Neural crest cell (in vitro differentiated cells): Measurements from ENCODE around the gene MBD5. TPM values are rescaled to one million over a fixed set of nuclear protein-coding genes. Genes with fewer than 3 reads are reported as not detected.

Experiments
- DNase-seq: peaks from one replicate; pipeline ENCODE4 v3.0.0; 2021; ENCODE audit warnings: low read depth, mixed read lengths, low spot score
- H3K27ac Mint-ChIP-seq: one replicate; pipeline ENCODE4 v1.8.0; 2021; ENCODE audit warnings: mild to moderate bottlenecking, mixed read lengths; ENCODE audit not compliant: unreplicated experiment
- H3K27me3 Mint-ChIP-seq: 2 replicates; pipeline ENCODE4 v1.8.0; 2021; ENCODE audit warnings: low read depth, mild to moderate bottlenecking, mixed read lengths
- H3K36me3 Mint-ChIP-seq: 2 replicates; pipeline ENCODE4 v1.8.0; 2021; ENCODE audit warnings: low read depth, mild to moderate bottlenecking, mixed read lengths
- H3K4me1 Mint-ChIP-seq: 2 replicates; pipeline ENCODE4 v1.8.0; 2021; ENCODE audit warnings: mixed read lengths
- H3K4me3 Mint-ChIP-seq: one replicate; pipeline ENCODE4 v1.8.0; 2021; ENCODE audit warnings: mild to moderate bottlenecking, mixed read lengths
- H3K9me3 Mint-ChIP-seq: 2 replicates; pipeline ENCODE4 v1.8.0; 2021; ENCODE audit warnings: mixed read lengths
- CTCF ChIP-seq: fragments of 200-600 bp; sonication (generic); conservative IDR thresholded peaks from 2 replicates; pipeline ENCODE4 v1.5.0; 2021; ENCODE audit warnings: antibody characterized with exemption, mild to moderate bottlenecking
- total RNA-seq: library from RNA; stranded (reverse); gene quantifications from 2 replicates; pipeline ENCODE4 v1.2.1, GENCODE V29; 2021

The MBD5 gene
- total RNA-seq, 1 donor from 2014 or later, result 51.1 TPM

DNA sequence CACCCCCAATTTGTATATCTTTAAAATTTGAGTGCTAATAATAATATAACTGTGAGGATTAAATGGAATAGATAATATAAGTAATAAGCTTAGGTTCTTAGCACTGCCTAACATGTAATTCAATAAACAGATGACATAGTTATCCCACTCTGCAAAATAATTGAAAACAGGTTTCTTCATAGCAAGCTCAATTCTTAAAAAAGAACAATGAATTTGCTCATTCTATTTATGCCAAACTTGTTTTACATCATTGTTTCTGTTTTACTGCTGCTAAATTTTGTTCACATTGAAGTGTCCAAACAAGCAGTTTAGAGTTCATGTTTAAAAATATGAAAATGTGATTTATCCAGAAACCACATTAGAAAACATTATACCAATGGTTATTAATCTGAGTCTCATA, 217.0 kb downstream of the MBD5 start:
- Mint-ChIP-seq H3K4me3 (no peak overlapping the region), H3K9me3 (peaks cover 21% of the 10 kb centered on the region), H3K4me1 (no peaks in the 10 kb centered on the region), H3K27me3 (no peaks in the 10 kb centered on the region), H3K27ac (no peak overlapping the region), H3K36me3 (peaks cover 36% of the 10 kb centered on the region)
- no peak for TF ChIP-seq CTCF
- DNase-seq, result no peak

DNA sequence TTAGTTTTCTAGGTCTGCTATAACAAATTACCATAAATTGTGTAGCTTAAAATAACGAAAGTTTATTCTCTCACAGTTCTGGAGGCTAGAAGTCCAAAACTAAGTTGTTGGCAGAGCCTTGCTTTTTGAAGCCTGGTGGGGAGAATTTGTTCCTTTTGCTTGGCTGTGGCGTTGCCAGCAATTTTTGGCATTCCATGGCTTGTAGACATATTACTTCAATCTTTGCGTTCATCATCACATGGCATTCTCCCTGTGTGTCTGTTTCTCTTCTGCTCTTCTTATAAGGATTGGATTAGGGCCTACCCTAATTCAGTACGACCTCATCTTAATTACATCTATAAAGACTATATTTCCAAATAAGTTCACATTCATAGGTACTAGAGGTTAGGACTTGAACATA, 217.7 kb downstream of the MBD5 start:
- H3K27ac Mint-ChIP-seq, result no peak overlapping the region
- H3K4me3 Mint-ChIP-seq, result no peak overlapping the region
- no peak for DNase-seq
- H3K4me1 Mint-ChIP-seq, result no peaks in the 10 kb centered on the region
- H3K36me3 Mint-ChIP-seq, result peaks cover 36% of the 10 kb centered on the region
- no peak for TF ChIP-seq CTCF
- no peaks in the 10 kb centered on the region for H3K27me3 Mint-ChIP-seq
- H3K9me3 Mint-ChIP-seq, result peaks cover 21% of the 10 kb centered on the region

- Mint-ChIP-seq H3K27ac (no peak overlapping the region), H3K36me3 (peaks cover 36% of the 10 kb centered on the region), H3K27me3 (no peaks in the 10 kb centered on the region), H3K9me3 (peaks cover 21% of the 10 kb centered on the region), H3K4me3 (no peak overlapping the region), H3K4me1 (no peaks in the 10 kb centered on the region)
- TF ChIP-seq CTCF, result no peak
- DNase-seq, result no peak
These were observed 219.9 kb downstream of the MBD5 start for GRCh38 chr2:148240838-148241237.

DNA sequence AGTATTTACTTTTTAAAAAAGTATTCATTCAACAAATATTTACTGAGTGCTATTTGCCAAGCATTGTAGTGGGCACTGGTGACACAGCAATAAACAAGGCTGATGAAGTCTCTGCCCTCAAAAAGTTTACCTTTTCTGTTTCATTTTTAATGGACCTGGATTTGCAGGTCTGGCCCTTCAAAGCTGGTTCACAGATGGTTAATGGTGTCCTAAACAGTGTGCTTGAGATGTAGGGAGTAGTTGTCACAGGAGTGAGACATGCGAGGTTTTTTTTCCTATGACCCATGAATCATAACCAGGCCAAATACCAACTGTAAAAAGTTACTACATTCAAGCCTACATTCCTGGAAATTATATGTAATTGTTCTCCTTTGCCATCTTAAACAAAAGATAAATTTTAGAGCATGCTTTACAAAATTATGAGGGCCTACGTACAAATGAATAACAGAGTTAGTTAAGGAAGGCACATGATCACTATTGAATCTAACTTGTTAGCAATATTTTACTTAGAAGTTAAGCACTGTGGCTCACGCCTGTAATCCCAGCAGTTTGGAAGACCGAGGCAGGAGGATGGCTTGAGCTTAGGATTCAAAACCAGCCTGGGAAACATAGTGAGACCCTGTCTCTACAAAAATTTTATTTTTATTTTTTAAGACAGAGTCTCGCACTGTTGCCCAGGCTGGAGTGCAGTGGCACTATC, 223.9 kb downstream of the MBD5 start:
- Mint-ChIP-seq H3K9me3 (peaks cover 11% of the 10 kb centered on the region), H3K27ac (no peak overlapping the region), H3K27me3 (no peaks in the 10 kb centered on the region), H3K36me3 (peaks cover 14% of the 10 kb centered on the region), H3K4me3 (no peak overlapping the region), H3K4me1 (no peaks in the 10 kb centered on the region)
- DNase-seq, result no peak
- no peak for TF ChIP-seq CTCF

GRCh38 chr2:148251993-148252392, 231.1 kb downstream of the MBD5 start:
- no peak for TF ChIP-seq CTCF
- DNase-seq, result no peak
- peaks cover 8% of the 10 kb centered on the region for H3K9me3 Mint-ChIP-seq
- H3K27ac Mint-ChIP-seq, result no peak overlapping the region
- no peaks in the 10 kb centered on the region for H3K4me1 Mint-ChIP-seq
- peaks cover 36% of the 10 kb centered on the region for H3K36me3 Mint-ChIP-seq
- H3K27me3 Mint-ChIP-seq, result no peaks in the 10 kb centered on the region
- H3K4me3 Mint-ChIP-seq, result no peak overlapping the region
